RKO (cell line): ENCODE data around the gene GNAZ.
A peak's percentile ranks its signal among the peaks of the same experiment; 100 is the strongest.

Source experiments
- DNase-seq: peaks from one replicate; pipeline ENCODE4 v3.0.0-alpha.2; 2016; ENCODE audit warnings: low spot score

The GNAZ gene

DNA sequence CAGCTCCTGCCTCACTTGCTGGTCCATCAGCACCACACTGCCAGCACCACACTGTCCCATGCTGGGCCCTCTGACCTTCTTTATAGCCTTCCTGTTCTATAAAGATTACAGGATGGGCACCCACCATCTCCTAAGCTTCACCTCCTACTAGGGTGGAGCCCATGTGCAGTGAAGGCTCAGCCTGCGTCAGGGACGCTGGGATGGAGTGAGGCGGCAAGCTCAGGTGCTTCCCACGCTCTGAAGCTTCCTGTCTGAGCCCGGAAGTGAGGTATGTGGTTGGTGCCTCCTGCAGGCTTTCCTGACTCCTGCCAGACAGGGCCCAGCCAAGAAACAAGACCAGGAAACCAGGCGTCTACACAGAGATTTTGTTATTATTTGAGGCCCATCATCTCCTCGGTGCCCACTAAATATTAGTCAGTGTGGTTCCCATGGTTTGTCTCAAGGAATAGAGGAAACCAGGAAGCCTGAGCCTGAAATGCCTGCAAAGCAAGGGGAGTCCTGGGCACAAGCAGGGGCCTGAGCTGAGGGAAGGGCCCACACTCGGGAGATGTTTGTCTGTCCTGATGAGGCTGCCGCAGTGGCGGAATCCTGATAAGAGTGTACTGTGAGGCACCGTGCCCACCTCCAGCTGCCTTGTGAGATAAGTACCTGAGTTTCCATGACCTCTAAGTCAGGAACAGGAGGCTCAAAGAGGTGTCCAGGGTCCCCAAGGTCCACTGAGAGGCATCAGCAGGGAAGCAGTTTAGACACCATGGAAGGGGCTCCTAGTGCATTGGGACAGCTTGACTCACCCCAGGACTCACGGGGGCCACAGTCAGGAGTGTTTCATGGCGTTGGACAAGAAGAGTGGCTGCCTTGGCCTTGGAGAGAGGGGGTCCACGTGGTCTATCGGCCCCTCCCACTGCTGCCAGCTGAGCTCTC is 49.4 kb downstream of the GNAZ start:
- DNase-seq: no peak

DNA sequence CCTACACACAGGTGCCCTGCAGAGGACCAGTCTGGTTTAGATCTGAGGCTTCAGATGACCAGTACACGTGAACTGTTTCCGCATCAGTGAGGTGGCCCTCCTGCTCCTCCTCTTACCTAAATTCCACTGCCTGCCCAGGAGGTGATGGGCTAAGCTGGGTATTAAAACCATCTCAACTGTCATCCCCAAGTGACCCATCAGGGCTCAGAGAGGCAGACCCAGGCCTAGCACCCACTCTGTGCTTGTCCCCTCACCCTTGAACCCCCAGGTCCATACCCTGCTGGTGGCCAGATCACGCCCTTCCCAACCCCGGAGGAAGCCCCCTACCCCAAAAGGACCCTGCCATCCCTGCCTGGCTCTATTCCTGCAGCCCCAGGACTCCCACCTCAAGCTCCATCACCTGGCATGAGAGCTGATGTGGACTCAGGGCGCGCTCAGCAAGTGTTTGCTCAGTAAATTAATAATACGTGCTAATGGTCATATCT is 50.1 kb downstream of the GNAZ start:
- no peak for DNase-seq

DNA sequence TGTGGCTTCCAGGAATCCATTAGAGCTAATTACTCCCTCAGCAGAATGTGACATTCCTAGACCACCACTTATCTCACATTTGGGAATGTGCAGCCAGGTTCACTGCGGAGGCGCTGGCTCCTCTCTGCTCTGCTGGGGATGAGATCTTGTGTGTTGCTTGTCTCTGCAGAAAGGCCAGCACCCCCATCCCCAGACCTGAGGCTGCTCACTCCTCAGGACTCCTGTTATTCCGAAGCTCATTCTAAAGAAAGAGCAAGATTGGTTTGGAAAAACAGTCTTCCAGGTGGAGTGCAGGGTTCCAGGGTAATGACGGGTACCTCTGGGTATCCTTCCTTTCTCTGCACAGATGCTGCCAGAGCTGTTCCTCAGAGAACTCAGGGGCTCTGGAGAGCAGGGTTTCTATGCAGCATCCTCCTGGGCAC is 50.7 kb downstream of the GNAZ start:
- no peak for DNase-seq

DNA sequence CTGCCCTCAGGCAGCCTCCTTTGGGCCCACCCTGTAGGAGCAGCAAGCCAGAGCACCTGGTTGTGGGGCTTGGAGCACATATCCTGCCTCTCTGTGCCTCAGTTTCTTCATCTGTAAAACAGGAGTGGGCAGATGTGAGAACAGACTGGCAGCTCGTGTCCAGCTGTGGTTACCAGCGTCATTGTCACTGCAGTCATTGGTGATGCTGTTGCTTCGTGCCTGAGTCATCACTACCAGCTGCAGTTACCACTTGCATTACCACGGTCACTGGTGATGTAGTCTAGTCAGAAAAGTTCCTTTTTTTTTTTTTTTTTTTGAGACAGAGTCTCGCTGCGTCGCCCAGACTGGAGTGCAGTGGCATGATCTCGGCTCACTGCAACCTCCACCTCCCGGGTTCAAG is 51.1 kb downstream of the GNAZ start:
- peak; percentile 57 for DNase-seq

DNA sequence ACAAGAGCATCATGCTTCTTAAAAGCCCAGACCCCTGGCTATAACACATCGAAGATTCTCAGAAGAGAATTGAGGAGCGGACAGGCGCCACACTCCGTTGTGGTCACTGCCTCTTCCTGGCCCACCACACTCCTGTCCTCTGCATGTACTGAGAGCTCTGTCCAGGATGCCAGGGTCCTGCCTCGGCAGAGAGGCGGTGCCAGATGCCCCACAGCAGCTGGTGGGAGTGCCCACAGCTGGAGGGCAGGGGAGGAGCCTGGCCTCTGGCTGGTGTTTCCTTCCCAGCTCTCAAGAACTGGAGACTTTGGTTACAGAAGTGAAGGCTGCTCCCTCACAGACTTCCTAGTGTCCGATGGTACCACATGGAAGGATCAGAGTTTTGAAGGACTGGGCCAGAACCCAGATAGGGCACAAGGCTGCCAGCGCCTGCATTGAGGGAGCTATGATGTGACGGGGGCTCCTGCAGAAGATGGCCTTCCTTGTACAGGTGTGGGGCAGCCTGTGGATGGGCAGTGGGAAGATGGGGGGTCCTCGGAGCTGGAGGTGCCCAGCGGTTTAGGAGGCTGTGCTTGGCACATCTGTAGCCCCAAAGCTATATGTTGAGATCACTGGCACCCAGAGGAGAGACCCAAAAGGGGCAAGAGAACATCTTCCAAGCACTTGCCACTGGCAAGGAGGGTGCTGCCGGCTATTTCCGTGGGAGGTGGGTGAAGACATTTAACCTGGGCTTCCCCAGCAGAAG is 52.1 kb downstream of the GNAZ start:
- no peak for DNase-seq

DNA sequence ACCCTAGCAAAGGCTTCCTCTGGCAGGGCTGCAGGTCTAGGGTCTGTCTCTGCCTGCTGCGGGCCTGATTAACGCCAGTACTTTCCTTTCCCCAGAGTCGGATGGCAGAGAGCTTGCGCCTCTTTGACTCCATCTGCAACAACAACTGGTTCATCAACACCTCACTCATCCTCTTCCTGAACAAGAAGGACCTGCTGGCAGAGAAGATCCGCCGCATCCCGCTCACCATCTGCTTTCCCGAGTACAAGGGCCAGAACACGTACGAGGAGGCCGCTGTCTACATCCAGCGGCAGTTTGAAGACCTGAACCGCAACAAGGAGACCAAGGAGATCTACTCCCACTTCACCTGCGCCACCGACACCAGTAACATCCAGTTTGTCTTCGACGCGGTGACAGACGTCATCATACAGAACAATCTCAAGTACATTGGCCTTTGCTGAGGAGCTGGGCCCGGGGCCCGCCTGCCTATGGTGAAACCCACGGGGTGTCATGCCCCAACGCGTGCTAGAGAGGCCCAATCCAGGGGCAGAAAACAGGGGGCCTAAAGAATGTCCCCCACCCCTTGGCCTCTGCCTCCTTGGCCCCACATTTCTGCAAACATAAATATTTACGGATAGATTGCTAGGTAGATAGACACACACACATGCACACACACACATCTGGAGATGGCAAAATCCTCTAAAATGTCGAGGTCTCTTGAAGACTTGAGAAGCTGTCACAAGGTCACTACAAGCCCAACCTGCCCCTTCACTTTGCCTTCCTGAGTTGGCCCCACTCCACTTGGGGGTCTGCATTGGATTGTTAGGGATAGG is 52.9 kb downstream of the GNAZ start:
- DNase-seq: no peak

DNA sequence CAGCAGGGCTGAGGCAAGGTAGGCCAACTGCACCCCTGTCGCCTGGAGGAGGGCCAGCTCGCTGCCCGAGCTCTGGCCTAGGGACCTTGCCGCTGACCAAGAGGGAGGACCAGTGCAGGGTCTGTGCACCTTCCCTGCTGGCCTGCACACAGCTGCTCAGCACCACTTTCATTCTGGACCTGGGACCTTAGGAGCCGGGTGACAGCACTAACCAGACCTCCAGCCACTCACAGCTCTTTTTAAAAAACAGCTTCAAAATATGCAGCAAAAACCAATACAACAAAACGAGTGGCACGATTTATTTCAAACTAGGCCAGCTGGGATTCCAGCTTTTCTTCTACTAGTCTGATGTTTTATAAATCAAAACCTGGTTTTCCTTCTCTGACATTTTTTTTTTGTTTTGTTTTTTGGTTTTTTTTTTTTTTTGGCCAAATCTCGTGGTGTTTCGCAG is 53.5 kb downstream of the GNAZ start:
- no peak for DNase-seq

DNA sequence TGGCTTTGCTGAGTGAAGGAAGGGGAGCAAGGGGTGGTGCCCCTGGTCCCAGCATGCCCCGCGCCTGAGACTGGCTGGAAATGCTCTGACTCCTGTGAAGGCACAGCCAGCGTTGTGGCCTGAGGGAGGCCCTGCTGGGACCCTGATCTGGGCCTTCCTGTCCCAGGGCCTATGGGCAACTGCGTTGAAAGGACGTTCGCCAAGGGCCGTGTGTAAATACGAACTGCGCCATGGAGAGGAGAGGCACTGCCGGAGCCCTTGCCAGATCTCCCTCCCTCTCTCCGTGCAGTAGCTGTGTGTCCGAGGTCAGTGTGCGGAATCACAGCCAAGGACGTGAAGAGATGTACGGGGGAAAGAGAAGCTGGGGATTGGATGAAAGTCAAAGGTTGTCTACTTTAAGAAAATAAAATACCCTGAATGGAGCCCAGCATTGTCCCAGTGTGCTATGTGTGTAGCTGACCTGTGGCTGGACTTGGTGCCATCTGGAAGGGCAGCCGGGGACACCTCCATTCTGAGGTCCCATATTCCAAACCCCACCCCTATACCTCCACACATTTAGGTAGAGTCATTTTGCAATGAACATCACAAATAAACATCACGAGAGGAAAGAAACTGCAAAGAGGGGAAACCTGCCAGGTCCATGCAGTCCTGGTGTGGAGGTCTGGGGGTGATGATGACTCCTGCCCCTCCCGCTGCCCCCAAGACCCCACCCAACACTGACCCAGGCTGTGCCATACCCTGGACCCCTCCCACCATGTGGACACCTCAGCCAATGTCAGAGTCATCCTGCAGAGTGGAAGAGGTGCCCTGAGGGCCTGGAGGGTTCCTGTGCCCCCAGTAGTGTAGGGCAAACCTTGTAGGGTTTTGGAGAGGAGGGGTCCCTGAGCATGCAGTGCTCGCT is 54.5 kb downstream of the GNAZ start:
- DNase-seq: no peak

DNA sequence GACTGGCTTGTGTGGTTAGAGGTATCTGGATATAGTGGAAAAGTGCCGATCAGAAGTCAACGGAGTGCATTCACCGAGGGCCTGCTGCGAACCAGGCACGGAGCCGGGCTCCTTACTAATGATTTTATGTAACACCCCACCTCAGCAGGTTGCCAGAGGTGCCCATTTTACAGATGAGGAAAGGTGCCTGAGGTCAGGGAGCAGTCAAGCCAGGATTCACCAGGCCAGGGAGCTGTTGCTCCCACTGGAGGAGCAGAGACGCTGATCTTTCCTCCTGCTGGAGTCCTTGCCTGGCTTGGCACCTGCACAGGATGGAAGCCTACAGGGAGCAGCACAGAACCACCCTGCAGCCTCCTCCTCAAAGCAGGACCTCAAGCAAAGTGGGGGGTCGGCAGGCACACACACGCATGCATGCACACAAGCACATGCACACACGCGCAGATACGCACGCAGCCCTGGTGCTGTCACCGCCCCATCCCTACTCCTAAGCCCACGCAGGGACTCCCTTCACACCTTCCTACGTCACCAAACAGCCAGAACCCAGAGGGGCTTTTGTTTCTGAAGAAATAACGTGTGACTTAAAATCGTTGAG is 55.3 kb downstream of the GNAZ start:
- DNase-seq: no peak

DNA sequence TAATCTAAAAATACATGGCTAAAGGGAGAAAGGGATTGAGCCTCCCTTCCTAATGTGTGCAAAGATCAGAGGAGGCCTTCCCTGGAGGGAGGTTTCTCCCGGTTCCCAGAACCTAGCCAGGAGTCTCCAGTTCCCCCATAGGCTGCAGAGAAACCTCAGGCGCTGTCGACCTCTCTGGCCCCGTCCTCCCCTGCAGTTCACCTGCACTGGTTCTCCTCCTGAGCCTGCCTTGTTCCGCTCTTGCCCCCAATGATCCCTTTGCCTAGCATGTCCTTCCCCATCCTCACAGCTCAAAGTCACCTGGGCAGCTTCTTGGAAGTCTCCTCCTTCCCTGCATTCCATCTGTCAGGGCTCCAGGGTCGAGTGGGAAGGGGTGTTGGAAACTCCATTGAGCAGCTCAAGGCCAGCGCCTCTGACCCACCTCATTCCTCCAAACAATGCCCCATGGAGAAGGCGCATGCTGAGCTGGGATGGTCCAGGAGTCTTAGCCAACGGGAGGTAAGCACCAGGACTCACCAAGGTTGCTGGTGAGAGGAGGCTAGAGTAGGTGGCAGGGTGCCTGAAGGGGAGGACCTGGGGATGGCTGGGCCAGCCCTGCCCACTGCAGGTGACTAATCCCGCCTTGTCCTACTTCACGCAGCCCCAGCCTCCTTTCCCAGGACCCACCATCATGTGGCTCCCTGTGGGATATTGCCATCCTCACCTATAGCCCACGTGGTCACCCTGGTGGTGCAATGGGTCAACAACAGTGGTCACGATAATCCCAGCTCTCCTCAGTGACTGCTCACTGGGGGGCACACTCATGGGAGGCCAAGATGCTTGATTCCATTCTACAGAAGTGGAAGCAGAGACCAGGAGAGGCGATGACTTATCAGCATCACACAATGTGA is 56.1 kb downstream of the GNAZ start:
- no peak for DNase-seq

DNA sequence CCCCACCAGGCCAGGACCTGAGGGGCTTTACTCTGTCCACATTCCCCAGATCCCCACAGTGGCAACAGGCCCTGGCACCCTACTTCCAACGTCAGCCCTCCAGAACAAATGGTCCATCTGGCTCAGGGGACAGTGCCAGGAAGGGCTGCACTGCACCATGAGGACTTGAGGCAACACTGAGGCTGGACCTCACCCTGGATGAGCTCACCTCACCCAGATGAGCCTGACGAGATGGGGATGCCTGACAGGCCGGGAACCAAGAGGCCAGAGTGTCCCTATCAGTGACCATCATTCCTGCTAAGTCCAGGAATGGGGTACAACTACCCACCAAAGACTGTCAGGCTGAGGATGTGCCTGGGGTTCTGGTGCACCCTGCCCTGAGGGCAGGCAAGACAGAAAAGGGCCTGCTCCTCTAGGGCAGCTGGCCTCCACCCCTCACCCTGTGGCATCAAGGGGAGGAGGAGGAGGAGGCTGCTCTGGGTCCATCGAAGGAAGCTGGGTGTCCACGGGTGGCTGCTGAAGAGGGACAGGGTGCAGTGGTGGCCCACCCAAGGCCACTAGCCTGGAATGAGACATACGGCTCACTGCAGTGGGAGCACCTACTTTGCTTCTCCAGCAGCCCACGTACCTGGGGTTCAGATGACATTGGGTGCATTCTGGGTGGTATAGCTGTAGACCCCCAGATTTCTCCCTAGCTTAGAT is 56.9 kb downstream of the GNAZ start:
- no peak for DNase-seq

DNA sequence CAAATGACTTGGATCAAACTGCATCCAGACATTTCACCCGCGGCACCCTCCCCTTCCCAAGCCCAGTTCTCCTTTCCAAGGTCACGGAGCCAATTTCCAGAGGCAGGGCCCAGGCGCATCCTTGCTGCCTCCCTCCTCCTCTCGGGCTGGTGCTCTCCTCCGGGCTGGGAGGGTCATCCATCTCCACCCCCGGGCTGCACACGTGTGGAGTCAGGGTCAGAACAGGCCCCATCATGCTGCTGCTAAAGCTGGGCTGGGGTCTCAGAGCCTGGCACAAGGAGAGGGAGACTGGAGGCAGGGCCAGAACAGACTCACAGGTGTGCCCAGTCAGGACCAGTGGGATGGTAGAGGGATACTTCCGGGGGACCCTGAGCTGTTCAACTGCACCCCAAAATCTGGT is 57.5 kb downstream of the GNAZ start:
- DNase-seq: no peak

DNA sequence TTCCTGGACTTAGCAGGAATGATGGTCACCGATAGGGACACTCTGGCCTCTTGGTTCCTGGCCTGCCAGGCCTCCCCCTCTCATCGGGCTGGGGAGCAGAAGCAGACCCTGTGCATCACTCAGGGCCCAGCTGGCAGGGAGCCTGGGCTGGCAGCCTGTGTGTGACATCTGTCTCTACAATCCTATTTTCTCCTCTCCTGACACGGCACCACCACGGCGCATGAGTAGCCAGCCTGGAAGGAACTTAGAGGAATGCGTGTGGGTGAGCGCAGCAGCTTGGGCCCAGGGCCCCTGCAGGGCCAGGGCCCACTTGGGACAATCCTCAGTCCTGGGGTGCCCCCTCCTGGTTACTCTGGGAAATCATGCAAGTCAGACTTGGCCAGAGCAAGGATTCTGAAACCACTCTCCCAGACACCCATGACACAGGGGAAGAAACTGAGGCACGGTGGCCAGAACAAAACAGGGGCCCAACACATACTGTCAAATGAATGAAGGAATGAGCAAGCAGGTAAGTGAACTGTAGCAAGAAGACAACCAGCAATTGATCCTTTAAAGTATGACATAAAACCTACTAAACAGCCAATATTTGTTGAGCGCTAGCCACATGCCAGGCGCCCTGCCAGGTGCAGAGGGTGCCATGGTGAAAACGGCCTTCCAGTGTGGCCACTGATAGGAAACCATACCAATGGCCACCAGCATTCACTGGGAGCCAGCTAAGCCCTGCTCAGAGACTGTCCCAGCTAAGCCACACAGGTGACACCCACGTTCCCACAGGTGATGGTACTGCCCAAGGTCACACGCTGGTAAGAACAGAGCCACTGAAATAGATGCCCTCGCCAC is 58.2 kb downstream of the GNAZ start:
- peak; percentile 69 for DNase-seq

DNA sequence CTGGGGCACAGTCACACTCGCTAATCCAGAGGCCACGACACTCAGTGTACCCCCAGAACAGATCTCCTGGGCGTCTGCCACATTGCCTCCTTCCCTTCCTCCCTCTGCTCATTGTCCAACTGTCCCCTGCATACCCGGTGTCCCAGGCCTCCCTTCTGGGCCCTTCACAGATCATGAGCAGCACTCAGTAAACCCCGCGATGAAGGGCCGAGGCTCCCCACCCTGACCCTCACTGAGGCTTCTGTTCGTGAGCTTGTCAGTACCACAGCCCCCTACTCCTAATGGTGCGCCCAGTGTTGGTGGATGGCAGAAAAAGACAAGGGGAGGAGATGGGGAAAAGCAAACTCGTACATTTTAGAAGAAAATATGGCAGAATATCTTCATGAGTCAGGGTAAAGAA is 58.8 kb downstream of the GNAZ start:
- no peak for DNase-seq

DNA sequence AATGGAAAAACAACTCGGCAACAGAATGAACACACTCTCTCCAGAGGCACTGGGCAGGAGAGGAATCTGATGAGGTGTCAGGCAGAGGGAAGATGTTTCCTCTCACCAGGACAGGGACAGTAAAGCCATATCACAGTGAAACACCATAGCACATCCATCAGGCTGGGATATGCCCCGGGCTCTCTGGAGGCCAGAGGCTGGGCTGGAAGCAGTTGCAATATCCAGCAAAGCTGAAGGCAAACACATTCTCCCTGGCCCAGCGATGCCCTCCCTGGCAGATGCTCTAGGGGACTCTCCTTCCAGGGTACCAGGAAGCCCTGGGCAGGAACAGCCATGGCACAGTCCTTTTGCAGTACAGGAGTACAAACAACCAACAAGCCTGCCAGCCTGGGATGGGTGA is 60.4 kb downstream of the GNAZ start:
- DNase-seq: no peak

DNA sequence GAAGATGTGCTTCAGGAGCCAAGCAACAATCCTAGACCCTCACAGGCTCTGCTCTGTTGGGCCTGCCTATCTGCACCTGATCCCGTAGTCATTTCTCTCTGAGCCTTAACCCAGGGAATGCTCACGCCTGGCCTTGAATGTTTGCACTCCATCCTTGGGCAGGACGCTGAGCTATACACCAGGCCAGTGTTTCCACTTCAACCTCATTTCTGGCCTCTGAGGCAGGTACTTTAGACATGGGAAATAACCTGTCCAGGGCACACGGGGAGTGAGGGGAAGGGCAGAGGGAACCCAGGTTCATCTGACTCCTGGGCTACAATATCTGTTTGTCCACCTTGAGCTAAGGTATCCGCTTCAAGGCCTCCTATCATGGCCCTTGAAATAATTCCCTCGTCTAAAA is 61.6 kb downstream of the GNAZ start:
- no peak for DNase-seq

DNA sequence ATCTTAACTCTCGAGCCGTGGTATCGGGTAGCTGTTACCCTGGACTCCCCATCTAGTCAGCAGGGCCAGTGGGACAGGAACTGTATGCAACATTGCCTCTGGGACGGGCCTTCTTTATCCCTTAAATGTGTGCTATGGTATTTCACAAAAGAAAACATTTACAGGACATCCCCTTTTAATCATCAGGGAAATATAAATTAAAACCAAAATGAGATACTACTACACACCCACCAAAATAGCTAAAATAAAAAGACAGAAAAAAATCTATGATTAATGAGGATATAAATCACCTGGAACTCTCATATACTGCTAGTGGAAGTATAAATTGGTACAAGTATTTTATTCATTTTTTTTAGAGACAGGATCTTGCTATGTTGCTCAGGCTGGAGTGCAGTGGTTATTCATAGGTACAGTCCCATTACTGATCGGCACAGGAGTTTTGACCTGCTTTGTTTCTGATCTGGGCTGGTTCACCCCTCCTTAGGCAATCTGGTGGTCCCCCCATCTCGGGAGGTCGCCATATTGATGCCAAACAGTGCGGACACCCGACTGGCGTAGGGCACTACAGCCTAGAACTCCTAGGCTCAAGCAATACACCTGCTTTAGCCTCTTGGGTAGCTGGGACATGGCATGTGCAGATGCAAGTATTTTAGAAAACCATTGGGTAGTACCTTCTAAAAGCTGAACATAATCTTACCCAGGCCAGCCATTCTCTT is 62.2 kb downstream of the GNAZ start:
- no peak for DNase-seq

DNA sequence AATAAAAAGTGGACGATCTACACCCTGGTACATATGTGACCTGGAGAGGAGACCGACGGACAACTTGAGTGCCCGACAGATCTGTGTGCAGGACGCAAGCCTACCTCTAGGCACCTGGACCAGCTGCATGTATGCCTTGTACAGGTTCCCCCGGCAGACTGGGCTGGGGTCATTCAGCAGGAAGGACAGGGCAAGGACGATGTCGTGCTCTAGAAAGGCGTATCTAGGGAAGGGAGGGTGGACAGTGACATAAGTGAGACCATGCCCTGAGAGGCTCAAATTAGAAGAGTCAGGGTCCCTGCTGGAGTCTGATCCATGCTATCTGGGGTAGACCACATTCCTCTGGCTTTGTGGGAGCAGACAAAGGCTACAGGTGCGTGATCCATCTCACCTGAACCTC is 63.6 kb downstream of the GNAZ start:
- no peak for DNase-seq
